Vagina (tissue), 2 donors: Measurements from ENCODE around the gene TUT7. TPM values are rescaled to one million over a fixed set of nuclear protein-coding genes. Genes with fewer than 3 reads are reported as not detected.

Source experiments
- DNase-seq, 2 donors: peaks; one replicate each; pipeline ENCODE4 v3.0.0-alpha.2; 2017; ENCODE audit errors: extremely low spot score in 2 of 2
- H3K27ac ChIP-seq: fragments of 200-600 bp; sonication (generic); one replicate; pipeline ENCODE4 v1.5.1; 2019
- H3K27me3 ChIP-seq: fragments of 200-600 bp; sonication (generic); one replicate; pipeline ENCODE4 v1.5.1; 2019
- H3K36me3 ChIP-seq, 2 donors: fragments of 200-600 bp; sonication (generic); one replicate each; pipeline ENCODE4 v1.5.1; 2017 to 2019
- H3K4me1 ChIP-seq: fragments of 200-600 bp; sonication (generic); one replicate; pipeline ENCODE4 v1.5.1; 2019
- H3K4me3 ChIP-seq, 2 donors: fragments of 200-600 bp; sonication (generic); 1 replicate in 1 of 2; 2 replicates in 1 of 2; pipeline ENCODE4 v1.5.1; 2016 to 2019
- H3K9me3 ChIP-seq: fragments of 200-600 bp; sonication (generic); one replicate; pipeline ENCODE4 v1.5.1; 2019
- CTCF ChIP-seq, 3 experiments: fragments of 450-650 bp in 2 of 3; fragments of 200-600 bp in 1 of 3; sonication (generic) in 1 of 3; IDR thresholded peaks; one replicate each; pipeline ENCODE4 v1.5.1; 2017 to 2019; ENCODE audit warnings: antibody characterized with exemption in 3 of 3, mild to moderate bottlenecking in 2 of 3, moderate library complexity in 2 of 3
- POLR2A ChIP-seq, 2 donors: fragments of 450-650 bp; IDR thresholded peaks; one replicate each; pipeline ENCODE4 v1.6.1; 2017; ENCODE audit warnings: antibody characterized with exemption in 2 of 2, mild to moderate bottlenecking in 2 of 2, moderate library complexity in 2 of 2
- POLR2AphosphoS5 ChIP-seq, 2 donors: sonication (generic); formaldehyde crosslinking; IDR thresholded peaks; one replicate each; pipeline ENCODE4 v1.9.0; 2017; ENCODE audit warnings: antibody characterized with exemption in 2 of 2, mild to moderate bottlenecking in 2 of 2, low read depth in 1 of 2; ENCODE audit not compliant: insufficient read depth in 1 of 2
- intact Hi-C: fragments of 100-400 bp; cut with DNase I; formaldehyde crosslinking; loops from one replicate; pipeline ENCODE4 v1.15.1; 2023
- total RNA-seq: library from RNA; depleted of rRNA; stranded (reverse); fragments of >200 nt; gene quantifications from one replicate; pipeline ENCODE4 v1.2.3, GENCODE V29; 2016

TUT7 gene
- total RNA-seq, 1 donor from 2014 or later, result 72.4 TPM

DNA sequence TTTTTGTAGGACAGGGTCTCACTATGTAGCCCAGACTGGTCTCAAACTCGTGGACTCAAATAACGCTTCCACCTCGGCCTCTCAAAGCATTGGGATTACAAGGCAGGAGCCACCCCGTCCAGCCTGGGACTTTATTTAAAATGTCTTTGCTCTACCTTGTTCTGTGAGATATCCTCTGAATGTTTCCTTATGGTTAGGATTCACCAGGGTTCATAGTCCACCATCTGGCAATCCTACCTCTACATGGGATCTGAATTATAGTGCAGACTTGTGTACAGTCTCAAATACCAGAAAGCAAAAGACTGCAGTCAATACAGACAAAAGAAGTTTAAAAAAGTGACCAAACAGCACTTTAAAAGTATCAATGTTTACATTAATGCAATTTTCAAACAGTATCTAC is 82.0 kb downstream of the TUT7 start:
- Histone ChIP-seq H3K4me1 (peaks cover 24% of the 10 kb centered on the region), H3K36me3 (peaks cover 0 to 32% of the 10 kb centered on the region in 2 donors), H3K4me3 (no peak overlapping the region), H3K27me3 (no peaks in the 10 kb centered on the region), H3K27ac (no peak overlapping the region), H3K9me3 (no peaks in the 10 kb centered on the region)
- intact Hi-C loops, result no loop called here
- no peak for TF ChIP-seq POLR2AphosphoS5 (IDR thresholded peaks at IDR 0.05; ENCODE audit: insufficient read depth in 1 of 2, low read depth in 1 of 2)
- no peak for DNase-seq

DNA sequence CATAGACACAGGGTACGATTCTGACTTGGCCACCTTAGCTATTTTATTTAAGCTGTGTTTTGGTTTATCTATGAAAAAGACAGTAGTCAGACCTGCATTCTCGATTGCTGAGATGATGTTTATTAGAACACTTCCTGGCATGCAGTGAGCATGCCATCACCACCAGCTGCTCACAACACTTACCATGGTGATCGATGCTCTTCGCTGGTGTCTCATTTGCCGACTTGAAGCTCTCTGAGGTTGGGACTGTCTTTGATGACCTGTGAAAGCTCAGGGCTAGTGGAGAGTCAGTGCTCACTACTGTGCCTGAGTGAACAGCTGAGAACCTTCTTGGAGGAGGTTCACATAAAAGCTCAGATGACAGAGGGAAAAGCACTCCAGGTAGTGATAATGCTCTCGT is 90.3 kb downstream of the TUT7 start:
- no peaks in the 10 kb centered on the region for H3K27me3 ChIP-seq

GRCh38 chr9:86262492-86262891 is 91.7 kb downstream of the TUT7 start:
- no peak overlapping the region for H3K4me3 ChIP-seq
- H3K36me3 ChIP-seq, result peaks cover 0 to 11% of the 10 kb centered on the region in 2 donors

More for the DNA sequence above, 90.3 kb downstream of the TUT7 start:
- no peak for DNase-seq
- intact Hi-C loops, result no loop called here
- TF ChIP-seq POLR2AphosphoS5 (IDR thresholded peaks at IDR 0.05; ENCODE audit: insufficient read depth in 1 of 2, low read depth in 1 of 2), result no peak
- no peak for TF ChIP-seq CTCF (IDR thresholded peaks at IDR 0.05)
- TF ChIP-seq POLR2A (IDR thresholded peaks at IDR 0.05), result no peak
- H3K27ac ChIP-seq, result no peak overlapping the region
- peaks cover 0 to 11% of the 10 kb centered on the region in 2 donors for H3K36me3 ChIP-seq
- no peak overlapping the region for H3K4me3 ChIP-seq
- H3K4me1 ChIP-seq, result no peaks in the 10 kb centered on the region
- no peaks in the 10 kb centered on the region for H3K9me3 ChIP-seq

DNA sequence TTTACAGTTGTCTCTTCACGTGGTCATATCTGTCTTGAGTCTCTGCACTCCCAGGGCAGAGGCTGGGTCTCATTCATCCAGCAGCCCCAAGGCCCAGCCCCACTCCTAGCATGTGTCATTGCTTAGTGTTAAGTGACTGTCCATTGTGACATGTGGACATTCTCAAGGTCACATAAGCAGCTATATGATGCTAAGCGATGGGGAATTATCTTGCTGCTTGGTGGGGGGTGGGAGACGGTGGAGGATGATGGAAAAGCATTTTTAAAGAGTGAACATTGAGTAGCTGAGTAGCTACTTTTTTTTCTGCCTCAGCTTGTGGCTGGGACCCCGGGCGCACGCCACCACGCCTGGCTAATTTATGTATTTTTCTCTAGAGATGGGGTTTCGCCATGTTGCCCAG is 94.7 kb downstream of the TUT7 start, which contains the start of gene C9orf153:
Gene C9orf153, minus strand, starts transcription at position 101 of the 400 bp plus-strand sequence. CDS start 30,054 bp downstream, outside the sequence.
- no peak for TF ChIP-seq CTCF (IDR thresholded peaks at IDR 0.05)
- no peak for TF ChIP-seq POLR2A (IDR thresholded peaks at IDR 0.05)
- TF ChIP-seq POLR2AphosphoS5 (IDR thresholded peaks at IDR 0.05; ENCODE audit: insufficient read depth in 1 of 2, low read depth in 1 of 2), result no peak
- intact Hi-C loops, result no loop called here

More at GRCh38 chr9:86262492-86262891, 91.7 kb downstream of the TUT7 start:
- Histone ChIP-seq H3K9me3 (no peaks in the 10 kb centered on the region), H3K27ac (no peak overlapping the region), H3K4me1 (no peaks in the 10 kb centered on the region), H3K27me3 (no peaks in the 10 kb centered on the region)
- DNase-seq, result no peak
- TF ChIP-seq CTCF (IDR thresholded peaks at IDR 0.05) (no peak), POLR2A (IDR thresholded peaks at IDR 0.05) (no peak), POLR2AphosphoS5 (IDR thresholded peaks at IDR 0.05; ENCODE audit: insufficient read depth in 1 of 2, low read depth in 1 of 2) (peak in 1 of 2 donors; percentile 62)
- intact Hi-C loops, result no loop called here

GRCh38 chr9:86257391-86257790 is 96.8 kb downstream of the TUT7 start:
- Histone ChIP-seq H3K4me3 (no peak overlapping the region), H3K4me1 (no peaks in the 10 kb centered on the region), H3K27me3 (no peaks in the 10 kb centered on the region), H3K27ac (no peak overlapping the region), H3K36me3 (no peaks in the 10 kb centered on the region), H3K9me3 (no peaks in the 10 kb centered on the region)
- intact Hi-C loops, result no loop called here
- DNase-seq, result no peak
- TF ChIP-seq POLR2A (IDR thresholded peaks at IDR 0.05) (no peak), POLR2AphosphoS5 (IDR thresholded peaks at IDR 0.05; ENCODE audit: insufficient read depth in 1 of 2, low read depth in 1 of 2) (no peak), CTCF (IDR thresholded peaks at IDR 0.05) (no peak)

More for the DNA sequence above, 94.7 kb downstream of the TUT7 start, which contains the start of gene C9orf153:
- H3K9me3 ChIP-seq, result no peaks in the 10 kb centered on the region
- H3K36me3 ChIP-seq, result peaks cover 0 to 11% of the 10 kb centered on the region in 2 donors
- DNase-seq, result no peak
- no peak within 1 kb of the TSS for H3K4me3 ChIP-seq
- no peaks in the 10 kb centered on the region for H3K4me1 ChIP-seq
- H3K27me3 ChIP-seq, result no peaks in the 10 kb centered on the region
- no peak within 1 kb of the TSS for H3K27ac ChIP-seq
